Pancreas (tissue), 10 donors: ENCODE results near the gene MTRFR. TPM values are rescaled to one million over a fixed set of nuclear protein-coding genes. Genes with fewer than 3 reads are reported as not detected.

Source experiments
- ATAC-seq, 4 donors: fragments of 200-7000 bp; cut with Tn5 transposase; one replicate each; pipeline versions ENCODE4 v1.8.0 to v1.9.1; 2020; ENCODE audit warnings: mild to moderate bottlenecking in 4 of 4, moderate library complexity in 4 of 4
- DNase-seq, 6 donors: peaks; one replicate each; pipeline ENCODE4 v3.0.0-alpha.2; 2020
- FAIRE-seq: peaks from 2 replicates; lab custom pipeline; 2012; peaks lifted over from hg19 to GRCh38; lab: Jason Lieb, UNC
- H3K27ac ChIP-seq, 4 donors: fragments of 200-600 bp; sonication (generic); 1 replicate in 3 of 4; 2 replicates in 1 of 4; pipeline versions ENCODE4 v1.5.0 to v1.8.0; 2020
- H3K27me3 ChIP-seq, 4 donors: fragments of 200-600 bp; one replicate each; pipeline ENCODE4 v1.8.0; 2021
- H3K36me3 ChIP-seq, 3 donors: fragments of 200-600 bp; sonication (generic) in 1 of 3; one replicate each; pipeline versions ENCODE4 v1.5.0 to v1.8.0; 2020 to 2021
- H3K4me1 ChIP-seq, 3 donors: fragments of 200-600 bp; one replicate each; pipeline ENCODE4 v1.8.0; 2021
- H3K4me3 ChIP-seq, 4 donors: fragments of 200-600 bp; sonication (generic) in 2 of 4; one replicate each; pipeline versions ENCODE4 v1.5.0 to v1.8.0; 2020 to 2021
- H3K9me3 ChIP-seq, 4 donors: fragments of 200-600 bp; one replicate each; pipeline ENCODE4 v1.8.0; 2021
- CTCF ChIP-seq, 4 donors: fragments of 200-600 bp; sonication (generic) in 3 of 4; IDR thresholded peaks; one replicate each; pipeline versions ENCODE4 v1.5.0 to v1.8.0; 2021; ENCODE audit warnings: antibody characterized with exemption in 4 of 4
- WGBS, 2 donors: extraction: QIAGEN DNeasy Blood & Tissue Kit; methylation state at CpG; one replicate each; pipeline ENCODE4 v1.1.7; 2013; 5-methylcytosine and 5-hydroxymethylcytosine counted together
- intact Hi-C, 3 donors: fragments of 100-400 bp; cut with DNase I; formaldehyde crosslinking; loops; one replicate each; pipeline versions ENCODE4 v1.11.1 to v1.14.2; 2022
- polyA plus RNA-seq, 2 donors: library from polyadenylated mRNA; stranded (reverse); fragments of 200-250 nt; gene quantifications; one replicate each; pipeline ENCODE4 v1.2.3, GENCODE V29; 2013
- total RNA-seq, 6 donors: library from RNA; stranded (reverse); fragmentation: NEBNext Ultra II Directional in 4 of 6; extraction: Animal tissue kit (Norgen Biotek cat#: 25700) in 4 of 6; gene quantifications; one replicate each; pipeline versions ENCODE4 v1.2.1 to v1.2.4, GENCODE V29; 2021 to 2023
- donor health status: healthy with polysubstance abuse.
- donor health status: DM: no; HTN: no; CAD: no; lungs with moderate emphysema.
- donor health status: DM: no; HTN: no; CAD: no.
- donor health status: control.
- donor health status: control.
- donor health status: Bipolar disorder and iron deficiency.
- donor health status: DM: yes; HTN: yes; CAD: no.
- donor health status: DM: no; HTN: no; CAD: no.
- donor health status: DM: no; HTN: no; CAD: no.
- donor health status: DM: yes; HTN: yes; CAD: no.

Gene MTRFR
- total and polyA plus RNA-seq, 8 donors = 2.9 to 8.4 (median 4.4) TPM

- Histone ChIP-seq H3K27me3 (no peaks in the 10 kb centered on the region), H3K9me3 (no peaks in the 10 kb centered on the region), H3K4me3 (no peak overlapping the region), H3K27ac (no peak overlapping the region), H3K36me3 (peaks cover 0 to 14% (median 0%) of the 10 kb centered on the region in 3 donors), H3K4me1 (no peaks in the 10 kb centered on the region)
- WGBS, 2 donors = 93 to 94% methylated on average over 11 of the region's 11 CpGs
- no peak for ATAC-seq
- intact Hi-C loops = no loop called here
- no peak for TF ChIP-seq CTCF (IDR thresholded peaks at IDR 0.05)
- DNase-seq = no peak
- FAIRE-seq = no peak
Measured at GRCh38 chr12:123223241-123223668, 10.0 kb upstream of the MTRFR start.

- DNase-seq = no peak
- Histone ChIP-seq H3K9me3 (no peaks in the 10 kb centered on the region), H3K27ac (no peak overlapping the region), H3K4me3 (no peak overlapping the region), H3K36me3 (peaks cover 0 to 14% (median 0%) of the 10 kb centered on the region in 3 donors), H3K27me3 (no peaks in the 10 kb centered on the region), H3K4me1 (no peaks in the 10 kb centered on the region)
- intact Hi-C loops = no loop called here
- no peak for ATAC-seq
- 80 to 85% methylated on average over 2 of the region's 2 CpGs for WGBS, 2 donors
- FAIRE-seq = no peak
- TF ChIP-seq CTCF (IDR thresholded peaks at IDR 0.05) = no peak
Measured at GRCh38 chr12:123225443-123225842, 7.8 kb upstream of the MTRFR start.

- FAIRE-seq (no peak), ATAC-seq (no peak), DNase-seq (no peak)
- H3K27me3 ChIP-seq = no peaks in the 10 kb centered on the region
- intact Hi-C loops = no loop called here
- no peak for TF ChIP-seq CTCF (IDR thresholded peaks at IDR 0.05)
- WGBS, 2 donors = 53 to 60% methylated on average over 5 of the region's 5 CpGs
- H3K4me3 ChIP-seq = no peak overlapping the region
- no peaks in the 10 kb centered on the region for H3K9me3 ChIP-seq
- H3K4me1 ChIP-seq = peaks cover 0 to 7% (median 4%) of the 10 kb centered on the region in 3 donors
- H3K36me3 ChIP-seq = no peaks in the 10 kb centered on the region
- H3K27ac ChIP-seq = no peak overlapping the region
Measured at GRCh38 chr12:123227581-123228258, 5.5 kb upstream of the MTRFR start.

- no peak for FAIRE-seq
- 93 to 96% methylated on average over 3 of the region's 3 CpGs for WGBS, 2 donors
Measured at GRCh38 chr12:123229051-123229450, 4.2 kb upstream of the MTRFR start.

More at GRCh38 chr12:123229051-123229450, 4.2 kb upstream of the MTRFR start:
- intact Hi-C loops = no loop called here
- TF ChIP-seq CTCF (IDR thresholded peaks at IDR 0.05) = no peak
- H3K36me3 ChIP-seq = no peaks in the 10 kb centered on the region
- H3K27me3 ChIP-seq = no peaks in the 10 kb centered on the region
- H3K4me1 ChIP-seq = peaks cover 0 to 7% (median 4%) of the 10 kb centered on the region in 3 donors
- no peak for DNase-seq
- no peak overlapping the region for H3K4me3 ChIP-seq
- ATAC-seq = no peak
- H3K9me3 ChIP-seq = no peaks in the 10 kb centered on the region
- H3K27ac ChIP-seq = no peak overlapping the region
